ENCODE data around the gene SLC43A2.

SLC43A2 gene

DNA sequence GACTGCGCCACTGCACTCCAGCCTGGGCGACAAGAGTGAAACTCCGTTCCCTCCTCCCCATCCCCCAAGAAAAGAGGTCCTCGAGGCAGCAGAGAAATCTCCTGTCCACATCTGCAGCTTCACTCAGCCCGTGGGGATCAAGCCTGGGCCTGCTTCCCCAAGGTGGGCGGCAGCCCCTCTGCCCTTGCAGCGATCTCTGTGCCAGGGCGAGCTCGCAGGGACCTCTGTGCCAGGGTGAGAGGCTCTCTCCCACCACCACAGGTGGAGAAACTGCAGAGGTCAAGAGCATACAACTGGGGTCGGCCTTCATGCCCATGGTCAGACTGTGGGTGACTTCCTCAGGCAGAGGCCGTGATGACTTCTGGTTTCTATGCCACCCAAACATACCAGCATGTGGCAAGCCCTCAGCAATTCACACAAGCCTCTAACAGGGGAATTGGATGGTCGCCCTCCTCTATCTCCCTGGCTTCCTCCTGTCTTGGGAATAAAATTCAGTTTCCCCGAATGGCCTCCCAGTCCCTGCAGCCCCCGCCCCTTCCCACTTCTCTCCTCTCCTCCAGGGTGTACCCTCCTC, 5.5 kb downstream of the SLC43A2 start:
- DNase-seq (ENCODE audit: low spot score): no peak

DNA sequence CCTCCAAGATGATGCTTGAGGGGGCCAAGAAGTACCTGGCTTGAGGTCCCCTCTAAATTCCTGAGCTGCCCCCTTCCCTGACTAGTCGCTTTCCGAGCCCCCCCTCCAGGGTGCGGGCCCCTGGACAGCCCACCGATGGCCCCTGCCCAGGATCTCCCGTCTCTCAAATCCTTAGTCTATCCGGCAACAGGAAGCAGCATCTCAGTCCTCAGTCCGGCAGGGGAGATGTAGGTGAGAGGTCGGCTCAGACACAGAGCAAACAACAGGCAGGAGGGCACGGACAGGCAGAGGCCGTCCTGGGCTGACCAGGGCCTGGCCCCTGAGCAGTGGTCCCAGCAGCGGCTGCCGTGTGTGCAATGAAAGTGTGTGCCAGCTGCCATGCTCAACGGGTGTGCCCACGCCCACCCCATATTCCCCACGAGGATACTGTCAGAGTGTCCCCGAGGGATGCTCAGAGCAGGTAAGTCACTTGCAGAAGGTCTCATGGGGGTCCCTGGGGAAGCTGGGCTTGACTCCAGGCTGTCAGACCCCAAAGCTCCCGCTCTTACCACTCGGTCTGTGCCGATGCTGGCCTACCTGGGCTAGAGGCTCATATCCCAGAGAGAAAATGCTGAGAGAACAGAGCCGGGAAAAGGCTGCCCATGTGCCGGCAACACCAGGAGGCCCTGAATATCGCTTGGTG, 7.2 kb downstream of the SLC43A2 start:
- DNase-seq (ENCODE audit: low spot score): no peak

DNA sequence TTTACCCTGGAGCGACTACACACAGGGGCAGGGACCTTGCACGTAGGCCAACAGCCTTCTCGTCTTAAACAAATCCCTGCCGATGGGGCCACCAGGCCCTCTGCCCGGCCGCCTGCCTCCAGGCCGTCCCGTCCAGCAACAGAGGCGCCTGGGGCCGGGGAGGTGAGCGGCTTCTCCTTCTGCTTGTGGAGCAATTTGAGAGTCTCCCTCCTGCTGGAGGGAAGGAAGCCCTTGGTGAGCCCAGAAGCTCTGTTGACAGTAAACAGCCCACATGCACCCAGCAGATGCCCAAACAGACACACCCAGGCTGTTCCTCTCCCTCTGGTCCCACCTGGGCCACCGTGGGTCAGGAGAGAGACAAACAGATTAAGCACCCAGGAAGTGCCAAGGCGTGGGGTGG, 8.1 kb downstream of the SLC43A2 start:
- DNase-seq (ENCODE audit: low spot score): no peak

DNA sequence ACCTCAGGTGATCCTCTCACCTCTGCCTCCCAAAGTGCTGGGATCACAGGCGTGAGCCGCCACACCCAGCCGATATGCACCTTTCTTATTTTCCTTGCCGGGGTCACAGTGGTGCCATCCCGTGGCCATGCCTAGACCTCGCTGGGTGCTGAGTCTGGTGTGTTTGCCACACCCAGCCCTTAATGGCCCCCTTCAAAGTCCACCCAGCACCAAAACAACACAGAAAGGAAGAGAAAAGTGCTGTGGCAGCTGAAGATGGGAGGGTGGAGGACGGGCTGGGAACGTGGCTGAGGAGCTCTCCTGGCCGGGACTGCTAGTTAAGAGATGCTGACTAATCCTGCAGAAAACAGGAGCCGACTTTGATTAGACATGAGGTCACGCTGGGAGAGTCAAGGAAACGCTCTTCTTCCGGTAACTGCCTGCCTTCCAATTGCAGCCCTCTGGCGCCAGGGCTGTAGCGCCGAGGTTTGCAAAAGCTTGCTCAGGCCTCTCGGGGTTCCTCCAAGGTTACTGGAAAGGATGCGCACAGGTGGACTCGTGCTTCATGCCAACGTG, 10.9 kb downstream of the SLC43A2 start:
- DNase-seq (ENCODE audit: low spot score): no peak

DNA sequence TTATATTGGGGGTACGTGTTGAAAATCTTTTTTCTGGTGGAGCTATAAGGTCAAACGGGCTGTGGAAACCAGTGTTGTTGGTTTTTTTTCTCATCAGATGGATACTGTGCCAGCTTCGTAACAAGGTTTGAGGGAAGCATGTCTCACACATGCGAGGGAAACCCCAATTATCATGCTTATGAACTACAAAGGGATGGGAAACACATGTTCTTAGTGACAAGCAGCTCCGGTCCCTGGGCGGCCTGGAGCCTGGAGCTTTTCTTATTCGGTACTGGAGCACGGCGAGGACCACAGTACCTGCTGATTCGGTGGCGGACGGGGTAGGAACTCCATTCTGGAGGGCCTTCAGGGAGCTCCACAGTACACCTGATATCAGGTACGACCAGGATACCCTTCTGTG, 12.5 kb downstream of the SLC43A2 start:
- DNase-seq (ENCODE audit: low spot score): no peak

DNA sequence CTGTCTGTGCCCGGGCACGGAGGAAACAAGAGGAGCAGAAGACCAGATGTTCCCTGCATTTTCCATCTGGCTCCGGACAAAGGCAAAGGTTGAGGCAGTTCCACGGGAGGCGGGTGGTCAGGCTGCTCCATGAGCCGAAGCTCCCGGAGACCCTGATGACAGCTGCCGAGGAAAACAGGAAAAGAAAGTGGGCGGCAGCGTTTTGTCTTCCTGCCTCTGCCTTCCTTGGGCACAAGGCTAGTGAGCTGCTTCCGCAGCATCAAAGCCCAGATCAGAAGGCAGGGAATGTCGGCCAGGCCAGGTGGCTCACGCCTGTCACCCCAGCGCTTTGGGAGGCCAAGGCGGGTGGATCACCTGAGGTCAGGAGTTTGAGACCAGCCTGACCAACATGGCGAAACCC, 16.2 kb downstream of the SLC43A2 start:
- DNase-seq (ENCODE audit: low spot score): no peak

DNA sequence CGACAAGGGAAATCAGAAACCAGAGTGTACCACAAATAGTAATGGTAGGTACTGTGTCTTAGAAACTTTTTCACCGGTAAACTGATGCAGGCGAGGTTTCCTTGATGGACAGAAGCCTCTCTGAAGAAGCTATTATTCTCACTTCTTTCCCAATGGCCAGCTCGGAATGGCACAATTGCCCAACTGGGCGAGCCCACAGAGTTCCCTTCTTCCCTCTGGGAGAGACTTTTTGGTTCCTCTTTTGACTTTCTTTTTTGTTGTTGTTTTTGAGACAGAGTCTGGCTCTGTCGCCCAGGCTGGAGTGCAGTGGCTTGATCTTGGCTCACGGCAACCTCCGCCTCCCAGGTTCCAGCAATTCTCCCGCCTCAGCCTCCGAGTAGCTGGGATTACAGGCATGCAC, 16.9 kb downstream of the SLC43A2 start:
- no peak for DNase-seq (ENCODE audit: low spot score)

DNA sequence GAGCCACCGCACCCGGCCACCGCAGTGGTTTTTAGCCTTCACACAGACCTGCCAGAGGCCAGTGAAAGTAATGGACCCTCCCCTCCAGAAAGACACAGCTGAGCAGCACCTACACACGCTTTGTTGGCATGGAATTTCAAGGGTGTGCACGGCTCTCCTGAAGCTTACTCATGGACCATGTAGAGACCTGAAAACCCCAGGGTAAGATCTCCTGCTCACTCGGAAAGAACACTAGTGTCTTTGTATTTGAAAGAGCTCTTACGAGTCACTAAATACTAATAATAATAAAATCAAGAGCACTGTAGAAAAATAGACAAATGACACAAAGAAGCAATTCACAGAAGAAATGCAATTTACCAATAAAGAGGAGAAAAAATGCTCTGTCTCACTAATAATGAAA, 20.0 kb downstream of the SLC43A2 start:
- no peak for DNase-seq (ENCODE audit: low spot score)

DNA sequence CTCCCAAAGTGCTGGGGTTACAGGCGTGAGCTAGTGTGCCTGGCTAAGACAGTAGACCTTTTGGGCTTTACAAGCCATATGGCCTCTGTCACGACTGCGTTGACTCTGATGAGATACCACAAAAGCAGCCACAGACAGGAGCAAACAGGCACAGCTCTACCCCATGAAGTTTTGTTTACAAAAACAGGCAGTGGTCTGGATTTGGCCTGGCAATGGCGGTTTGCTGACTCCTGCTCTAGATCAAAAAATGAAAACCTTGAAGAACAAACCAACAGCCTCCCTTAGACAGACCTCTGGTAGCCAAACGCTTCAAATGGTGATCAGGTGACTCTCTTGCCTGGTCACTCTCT, 20.7 kb downstream of the SLC43A2 start:
- DNase-seq (ENCODE audit: low spot score): no peak

DNA sequence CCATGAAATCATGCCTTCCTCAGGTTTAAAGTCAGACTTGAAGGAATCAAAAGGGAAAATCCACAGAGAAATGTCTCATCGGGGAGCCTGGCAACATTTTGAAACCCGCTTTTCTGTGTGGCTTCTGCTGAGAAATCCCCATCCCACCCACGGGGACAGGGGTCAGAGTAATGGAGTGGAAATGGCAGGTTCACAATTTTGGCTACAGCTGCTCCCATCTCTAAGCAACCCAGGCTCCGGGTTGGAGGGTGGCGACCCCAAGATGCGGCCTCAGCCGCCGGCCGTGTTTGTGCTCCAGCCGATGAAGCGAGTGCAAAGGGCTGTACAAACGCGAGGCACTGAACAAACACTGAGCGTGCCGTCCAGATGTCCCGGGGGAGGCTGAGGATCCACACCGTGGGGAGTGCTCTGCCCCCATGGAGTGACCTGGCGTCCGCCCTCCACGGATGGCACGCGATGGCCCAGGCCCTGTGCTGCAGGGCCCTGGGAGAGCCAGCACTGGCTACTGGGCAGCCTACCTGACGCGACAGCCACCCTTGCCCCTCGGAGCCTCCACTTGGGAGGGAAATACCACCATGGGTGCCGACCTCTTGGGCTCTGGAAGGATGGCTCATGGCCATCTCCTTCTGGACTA, 22.2 kb downstream of the SLC43A2 start:
- no peak for DNase-seq (ENCODE audit: low spot score)

DNA sequence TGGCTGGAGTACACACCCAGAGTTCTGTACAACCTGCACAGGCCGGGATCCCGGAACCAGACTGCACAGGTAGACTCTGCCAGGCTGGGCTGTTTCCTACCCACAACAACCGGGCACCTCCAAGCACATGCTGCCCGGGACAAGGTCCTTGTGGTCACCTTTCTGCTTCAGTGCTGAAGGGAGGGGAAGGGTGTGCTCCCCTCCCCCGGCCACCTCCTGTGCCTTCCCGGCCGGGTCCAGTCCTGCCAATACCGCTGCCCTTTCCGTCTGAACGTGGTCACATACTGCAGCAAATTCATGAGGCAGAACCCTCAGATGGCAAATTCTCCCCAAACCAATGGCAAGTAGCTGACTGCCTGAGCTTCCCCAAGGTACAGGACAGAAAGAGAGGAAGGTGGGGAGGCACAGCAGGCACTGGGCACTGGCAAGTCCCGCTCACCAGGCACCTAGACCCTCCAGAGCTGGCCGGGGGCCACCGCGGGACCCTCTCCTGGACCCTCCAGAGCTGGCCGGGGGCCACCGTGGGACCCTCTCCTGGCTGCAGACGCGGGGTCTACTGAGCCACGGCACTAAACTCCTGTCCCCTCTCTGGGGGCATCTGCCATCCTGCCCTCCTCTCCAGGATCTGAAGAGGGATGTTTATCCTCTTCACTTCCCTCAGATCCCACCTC, 22.8 kb downstream of the SLC43A2 start:
- no peak for DNase-seq (ENCODE audit: low spot score)

DNA sequence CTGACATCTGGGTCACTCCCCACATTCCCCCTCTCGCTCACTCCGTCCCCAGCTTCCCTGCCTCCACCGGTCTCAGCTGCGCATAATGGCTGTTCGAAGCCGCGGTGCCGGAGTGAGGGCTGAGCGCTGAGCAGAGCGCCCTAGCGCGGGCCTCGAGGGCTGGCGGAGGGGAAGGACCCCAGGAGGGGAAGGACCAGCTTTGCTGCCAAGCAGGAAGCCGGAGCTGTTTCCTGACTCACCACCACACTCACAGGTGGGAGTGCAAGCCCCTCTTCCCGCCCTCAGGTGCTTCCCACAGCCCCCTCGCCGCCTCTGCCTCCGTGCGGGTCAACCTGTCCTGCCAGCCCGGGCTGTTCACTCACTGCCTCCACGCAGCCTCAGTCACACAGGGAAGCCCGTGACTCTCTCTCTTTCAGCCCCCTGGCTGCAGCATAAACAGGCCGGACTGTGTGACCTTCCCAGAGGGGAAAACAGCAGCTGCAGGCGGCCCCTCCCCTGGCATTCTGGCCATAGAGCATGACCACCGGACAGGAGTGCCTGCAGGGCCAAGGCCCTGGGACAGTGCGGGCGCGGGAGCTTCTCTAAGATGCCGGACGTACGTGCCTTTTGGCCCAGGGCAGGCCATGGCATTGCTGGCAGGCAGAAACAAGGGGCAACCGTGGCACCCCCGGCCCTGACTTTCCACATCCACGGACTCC, 23.7 kb downstream of the SLC43A2 start:
- no peak for DNase-seq (ENCODE audit: low spot score)

DNA sequence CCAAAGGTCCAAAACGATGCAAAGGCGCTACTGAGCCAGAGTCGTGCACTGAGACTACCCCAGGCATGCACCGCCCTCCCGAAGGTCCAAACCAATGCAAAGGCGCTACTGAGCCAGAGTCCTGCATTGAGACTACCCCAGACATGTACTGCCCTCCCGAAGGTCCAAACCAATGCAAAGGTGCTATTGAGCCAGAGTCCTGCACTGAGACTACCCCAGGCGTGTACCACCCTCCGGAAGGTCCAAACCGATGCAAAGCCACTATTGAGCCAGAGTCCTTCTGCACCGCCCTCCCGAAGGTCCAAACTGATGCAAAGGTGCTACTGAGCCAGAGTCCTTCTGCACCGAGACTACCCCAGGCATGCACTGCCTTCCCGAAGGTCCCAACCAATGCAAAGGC, 27.1 kb downstream of the SLC43A2 start:
- DNase-seq (ENCODE audit: low spot score): no peak

DNA sequence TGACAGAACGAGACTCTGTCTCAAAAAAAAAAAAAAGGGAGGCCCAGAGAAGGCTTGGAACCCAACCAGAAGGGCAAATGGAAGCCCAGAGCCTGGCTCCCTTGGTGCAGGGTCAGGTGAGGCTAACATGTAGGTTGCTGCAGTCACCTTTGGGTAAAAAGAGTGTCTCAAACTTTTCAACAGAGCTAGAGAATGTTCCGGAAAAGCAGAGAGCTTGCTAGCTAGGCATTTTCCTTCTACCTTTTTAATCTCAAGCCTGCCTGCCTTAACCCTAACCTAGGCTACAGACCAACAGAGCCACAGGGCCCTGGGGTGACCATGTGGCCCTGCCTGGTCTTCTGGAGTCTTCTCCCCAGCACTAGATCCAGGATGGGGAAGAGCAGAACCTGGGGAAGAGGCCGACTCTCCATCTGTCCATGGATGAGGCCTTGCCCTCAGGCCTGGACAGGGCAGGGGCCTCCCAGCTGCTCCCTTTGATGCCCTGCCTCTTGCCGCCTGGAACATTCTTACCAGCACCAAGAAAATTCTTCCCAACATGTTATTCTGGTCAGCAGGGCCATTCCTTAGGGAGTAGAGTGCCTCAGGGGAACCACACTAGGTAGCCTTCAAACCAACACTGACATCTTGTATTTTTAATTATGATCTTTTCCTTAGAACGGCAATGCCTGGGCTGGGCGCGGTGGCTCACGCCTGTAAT, 30.1 kb downstream of the SLC43A2 start:
- DNase-seq (ENCODE audit: low spot score): no peak

DNA sequence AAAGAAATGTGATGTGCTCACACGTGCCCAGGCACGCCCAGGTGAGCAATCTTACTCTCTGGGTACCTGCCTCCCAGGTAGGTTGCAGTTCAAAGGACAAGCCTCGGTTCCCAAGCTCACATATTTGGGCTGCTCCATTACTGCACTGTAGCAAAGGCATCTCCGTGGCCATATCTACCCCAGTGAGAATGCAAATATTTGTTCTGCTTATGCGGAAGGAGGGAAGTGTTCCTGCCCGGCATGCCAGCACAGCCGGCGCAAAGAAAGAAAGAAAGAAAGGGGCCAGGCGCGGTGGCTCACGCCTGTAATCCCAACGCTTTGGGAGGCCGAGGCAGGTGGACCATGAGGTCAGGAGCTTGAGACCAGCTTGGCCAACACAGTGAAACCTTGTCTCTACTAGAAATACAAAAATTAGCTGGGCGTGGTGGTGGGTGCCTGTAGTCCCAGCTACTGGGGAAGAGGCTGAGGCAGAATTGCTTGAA, 30.7 kb downstream of the SLC43A2 start:
- no peak for DNase-seq (ENCODE audit: low spot score)

DNA sequence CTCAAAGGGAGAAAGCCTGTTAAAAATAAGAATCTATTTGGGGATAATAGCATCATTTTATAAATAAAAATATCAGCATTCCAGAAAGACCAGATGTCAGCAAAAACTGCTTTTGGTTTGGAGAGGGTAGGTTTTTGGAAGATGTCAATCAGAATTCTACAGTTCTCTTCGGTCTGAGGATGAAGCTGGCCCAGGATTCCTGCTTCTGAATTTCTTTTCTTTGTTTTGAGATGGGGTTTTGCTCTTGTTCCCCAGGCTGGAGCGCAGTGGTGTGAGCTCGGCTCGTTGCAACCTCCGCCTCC, 35.1 kb downstream of the SLC43A2 start:
- no peak for DNase-seq (ENCODE audit: low spot score)

DNA sequence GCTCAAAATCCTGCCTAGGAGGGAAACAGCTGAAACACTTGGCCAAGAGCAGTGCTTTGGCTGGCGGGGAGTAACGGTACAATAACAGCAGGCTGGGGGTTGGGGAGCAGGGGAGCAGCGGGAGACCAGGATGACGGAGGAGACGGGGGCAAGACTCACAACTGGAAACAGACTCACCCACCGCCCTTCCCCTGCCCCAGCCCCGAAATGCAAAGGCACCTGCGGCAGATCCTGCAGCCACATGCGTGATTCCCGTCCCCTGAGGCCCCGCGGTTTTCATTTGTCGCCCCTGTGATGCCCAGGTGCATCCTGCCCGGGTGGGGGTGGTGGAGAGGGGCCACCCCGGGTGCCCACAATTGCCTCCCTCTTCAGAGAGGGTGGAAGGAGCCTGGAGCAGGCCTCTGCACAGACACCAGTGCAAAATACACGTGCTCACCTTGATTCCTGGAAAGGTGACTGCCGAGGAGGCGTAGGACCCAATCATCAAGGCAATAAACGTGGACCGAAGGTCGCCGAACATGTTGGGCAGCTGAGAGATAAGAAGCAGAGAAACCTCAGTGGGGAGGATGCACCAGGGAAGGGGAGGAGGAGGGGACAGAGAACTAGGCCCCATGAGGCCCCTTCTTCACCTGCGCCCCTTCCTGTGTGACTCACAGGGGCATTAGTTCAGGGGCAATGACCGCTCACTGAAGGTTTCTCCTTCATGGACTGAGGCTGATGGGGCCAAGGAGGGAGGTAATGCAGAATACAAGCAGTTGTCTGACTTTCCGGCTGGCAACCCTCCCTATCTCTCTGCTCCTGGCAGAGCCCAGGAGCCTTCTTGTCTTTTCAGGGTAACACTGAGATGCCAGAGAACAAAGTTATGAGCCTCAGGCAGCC, 35.6 kb downstream of the SLC43A2 start:
- DNase-seq (ENCODE audit: low spot score): no peak

DNA sequence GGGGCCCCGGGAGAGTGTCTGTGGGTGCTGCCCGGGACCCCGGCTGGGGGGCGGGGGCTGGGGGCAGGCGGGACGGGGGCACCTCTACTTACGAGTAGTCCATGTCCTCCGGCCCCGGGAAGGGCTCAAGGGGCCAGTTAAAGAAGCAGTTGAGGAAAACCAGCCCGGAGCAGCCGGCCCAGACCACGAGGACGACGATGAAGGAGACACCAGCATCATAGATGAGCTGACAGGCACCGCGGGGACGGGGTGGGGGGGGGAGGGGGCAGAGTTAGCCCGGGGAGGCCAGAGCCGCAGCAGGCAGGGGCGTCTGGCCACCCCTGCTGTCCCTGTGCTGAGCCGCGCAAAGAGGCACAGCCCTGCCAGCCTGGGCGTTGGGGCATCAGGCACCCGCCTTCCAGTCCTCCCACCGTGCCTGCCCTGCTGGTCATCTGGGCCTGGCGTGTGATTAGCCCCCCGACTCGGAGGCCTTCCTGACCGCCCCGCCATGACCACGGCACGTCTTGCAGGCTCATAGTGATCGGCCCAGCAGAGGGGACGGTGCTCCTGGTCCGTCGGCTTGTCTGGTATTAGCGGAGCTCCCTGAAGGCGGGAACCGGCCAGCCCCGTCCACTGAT, 37.1 kb downstream of the SLC43A2 start:
- no peak for DNase-seq (ENCODE audit: low spot score)

DNA sequence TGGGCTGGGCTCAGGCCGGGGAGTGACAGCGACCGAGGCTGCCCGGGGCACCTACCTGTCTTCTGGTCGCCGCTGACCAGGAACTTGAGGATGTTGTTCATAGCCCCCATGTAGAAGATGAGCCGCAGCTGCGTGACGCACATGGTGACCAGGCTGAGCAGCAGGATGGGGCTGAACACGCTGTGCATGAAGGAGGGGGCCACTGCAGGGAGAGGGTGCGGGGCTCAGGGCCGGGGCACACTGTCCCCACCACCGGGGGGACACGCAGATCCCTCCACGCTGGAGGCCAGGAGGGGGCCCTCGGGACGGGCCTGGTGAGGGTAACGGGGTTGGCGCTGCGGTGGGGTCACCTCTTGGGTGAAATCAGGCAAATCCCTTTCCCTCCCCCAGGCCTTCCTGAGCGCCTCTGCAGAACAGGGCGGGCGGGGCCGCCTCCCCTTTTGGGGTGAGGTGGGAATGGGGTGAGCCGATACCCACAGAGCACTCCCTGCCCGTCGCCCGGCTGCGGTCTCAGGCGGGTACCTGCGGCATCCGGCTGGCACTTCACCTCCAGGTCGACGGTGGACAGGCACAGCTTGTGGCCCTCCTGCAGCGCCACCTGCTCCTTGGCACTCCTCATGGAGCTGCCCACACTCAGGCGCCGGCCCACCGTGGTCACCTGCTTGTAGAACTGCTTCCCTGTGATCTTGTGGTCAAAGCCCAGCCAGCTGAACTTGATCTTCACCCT, 37.7 kb downstream of the SLC43A2 start:
- no peak for DNase-seq (ENCODE audit: low spot score)
